GM18526 (cell line): ENCODE data around the gene OBSCN.

Experiments used
- POLR2A ChIP-seq: IDR thresholded peaks from 3 replicates; pipeline ENCODE4 v1.6.1; 2011; ENCODE audit not compliant: insufficient read length; ENCODE audit errors: extremely low read depth

OBSCN gene

DNA sequence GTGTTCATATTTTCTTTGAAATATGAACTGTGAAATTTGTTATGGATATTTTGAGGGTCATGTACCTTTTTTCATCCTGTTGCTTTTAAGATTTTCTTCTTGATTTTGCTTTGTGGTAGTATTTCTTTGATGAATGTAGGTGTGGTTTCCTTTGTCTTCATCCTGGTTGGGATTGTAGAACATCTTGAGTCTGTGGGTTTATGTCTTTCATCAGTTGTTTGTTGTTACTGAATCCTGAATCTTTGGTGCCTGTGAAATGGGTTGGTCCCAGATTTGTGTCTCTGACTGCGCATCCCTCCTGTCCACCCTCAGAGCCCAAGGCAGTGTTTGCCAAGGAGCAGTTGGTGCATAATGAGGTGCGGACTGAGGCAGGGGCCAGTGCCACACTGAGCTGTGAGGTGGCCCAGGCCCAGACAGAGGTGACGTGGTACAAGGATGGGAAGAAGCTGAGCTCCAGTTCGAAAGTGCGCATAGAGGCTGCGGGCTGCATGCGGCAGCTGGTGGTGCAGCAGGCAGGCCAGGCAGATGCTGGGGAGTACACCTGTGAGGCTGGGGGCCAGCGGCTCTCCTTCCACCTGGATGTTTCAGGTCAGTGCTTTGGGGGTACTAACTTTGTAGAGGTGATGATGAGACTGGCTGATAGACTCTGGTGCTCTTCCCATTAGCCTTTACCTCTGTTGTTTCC lies 38.5 kb downstream of the OBSCN start:
- TF ChIP-seq POLR2A = no peak

GRCh38 chr1:228249513-228250305 lies 41.9 kb downstream of the OBSCN start:
- no peak for TF ChIP-seq POLR2A

DNA sequence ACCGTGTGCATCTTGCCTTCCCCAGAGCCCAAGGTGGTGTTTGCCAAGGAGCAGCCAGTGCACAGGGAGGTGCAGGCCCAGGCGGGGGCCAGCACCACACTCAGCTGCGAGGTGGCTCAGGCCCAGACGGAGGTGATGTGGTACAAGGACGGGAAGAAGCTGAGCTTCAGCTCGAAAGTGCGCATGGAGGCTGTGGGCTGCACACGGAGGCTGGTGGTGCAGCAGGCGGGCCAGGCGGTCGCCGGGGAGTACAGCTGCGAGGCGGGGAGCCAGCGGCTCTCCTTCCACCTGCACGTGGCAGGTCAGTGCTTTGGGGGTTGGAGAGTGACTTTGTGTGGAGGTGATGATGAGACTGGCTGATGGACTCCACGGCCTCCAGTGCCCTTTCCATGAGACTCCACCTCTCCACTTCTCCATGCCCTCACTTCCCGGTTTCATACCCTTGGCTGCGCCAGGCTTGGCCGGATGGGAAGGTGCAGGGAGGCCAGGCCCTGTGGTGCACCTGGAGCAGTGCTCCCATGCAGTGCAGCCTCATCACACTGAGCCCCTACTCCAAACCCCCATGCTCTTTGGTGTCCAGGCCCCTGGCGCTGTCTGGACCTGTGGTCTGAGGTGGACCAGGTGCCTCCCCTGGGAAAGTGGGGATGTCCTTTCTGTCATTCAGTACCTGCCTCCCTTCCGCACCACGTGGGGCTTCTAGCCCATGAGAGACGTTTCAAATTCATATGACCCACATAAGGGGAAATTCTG lies 49.0 kb downstream of the OBSCN start:
- TF ChIP-seq POLR2A = no peak

DNA sequence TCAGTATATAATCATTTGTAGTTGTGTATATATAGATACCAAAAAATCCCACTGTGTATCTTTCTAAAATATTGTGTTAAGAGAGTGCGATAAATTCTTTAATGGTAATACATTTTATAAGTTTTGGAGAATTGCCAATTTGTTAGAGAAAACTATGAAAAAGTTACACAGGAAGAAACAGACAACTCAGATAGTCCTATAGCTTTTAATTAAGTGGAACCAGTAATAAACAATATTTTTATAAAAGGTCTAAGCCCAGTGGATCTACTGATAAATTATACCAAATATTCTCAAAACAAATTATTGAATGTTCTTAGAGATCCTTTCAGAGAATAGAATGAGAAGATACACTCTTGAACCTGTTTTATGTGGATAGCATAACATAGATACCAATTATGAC lies 50.6 kb downstream of the OBSCN start:
- no peak for TF ChIP-seq POLR2A

- no peak for TF ChIP-seq POLR2A
Measured at GRCh38 chr1:228259368-228259894, 51.6 kb downstream of the OBSCN start.

GRCh38 chr1:228259951-228260350 lies 52.1 kb downstream of the OBSCN start:
- no peak for TF ChIP-seq POLR2A

DNA sequence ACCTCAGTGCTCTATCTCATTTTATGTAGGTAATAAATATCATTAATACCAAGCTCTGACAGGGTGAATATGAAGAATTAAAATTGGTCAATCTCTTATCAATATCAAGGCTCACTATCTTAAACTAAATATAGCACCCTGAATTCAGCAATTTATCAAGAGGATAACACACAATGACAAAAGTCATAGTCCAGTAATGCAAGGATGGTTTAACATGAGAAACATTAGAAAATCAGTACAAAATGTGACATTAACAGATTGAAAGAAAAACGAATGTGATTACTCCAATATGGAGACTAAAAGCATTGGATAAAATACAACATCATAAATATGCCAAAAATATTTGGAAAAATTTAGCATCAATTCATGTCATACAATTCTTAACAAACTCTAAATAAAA lies 53.9 kb downstream of the OBSCN start:
- TF ChIP-seq POLR2A = no peak

DNA sequence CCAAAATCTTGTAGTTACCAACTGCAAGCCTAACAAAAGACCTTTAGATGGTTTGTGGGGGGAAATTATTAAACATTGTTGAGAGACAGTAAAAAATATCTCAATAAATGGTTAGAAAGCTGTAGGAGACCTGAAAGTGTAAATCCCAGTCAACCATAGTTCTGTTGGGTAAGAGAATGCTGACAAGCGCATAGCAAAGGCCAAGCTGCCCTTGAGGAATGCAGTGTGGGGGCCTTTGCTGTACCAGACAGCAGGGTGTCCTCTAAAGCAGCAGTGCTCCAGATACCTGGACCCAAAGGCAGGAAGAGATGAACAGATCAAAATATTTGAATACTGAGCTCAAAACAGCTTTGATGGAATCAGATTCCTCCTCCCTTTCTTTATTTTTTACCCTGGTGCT lies 54.6 kb downstream of the OBSCN start:
- no peak for TF ChIP-seq POLR2A

GRCh38 chr1:228263636-228264035 lies 55.8 kb downstream of the OBSCN start:
- no peak for TF ChIP-seq POLR2A

GRCh38 chr1:228264090-228264829 lies 56.4 kb downstream of the OBSCN start:
- TF ChIP-seq POLR2A = no peak

DNA sequence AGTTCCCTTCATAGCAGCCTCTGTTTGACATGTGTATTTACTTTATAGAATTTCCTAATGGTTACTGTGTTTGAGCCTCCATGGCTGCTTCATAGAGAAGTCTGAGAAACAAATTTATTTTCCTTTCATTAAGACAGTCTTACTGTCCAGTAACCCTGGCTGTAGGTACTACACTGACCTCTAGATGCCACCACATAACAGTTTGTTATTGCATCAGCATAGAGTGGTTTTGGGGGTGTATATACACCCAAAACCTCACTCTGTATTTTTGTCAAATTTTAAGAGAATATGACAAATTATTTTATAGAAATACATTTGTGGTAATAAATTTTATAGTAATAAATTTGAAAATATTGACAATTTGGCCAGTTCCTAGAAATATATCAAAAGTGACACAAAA lies 57.3 kb downstream of the OBSCN start:
- TF ChIP-seq POLR2A = no peak

- TF ChIP-seq POLR2A = no peak
Measured at GRCh38 chr1:228267962-228268880, 60.4 kb downstream of the OBSCN start.

GRCh38 chr1:228268881-228269265 lies 61.0 kb downstream of the OBSCN start:
- no peak for TF ChIP-seq POLR2A

GRCh38 chr1:228270032-228270431 lies 62.2 kb downstream of the OBSCN start:
- TF ChIP-seq POLR2A = no peak
